Astrocyte of the cerebellum (primary cell): Measurements from ENCODE around the gene CCNB1.
"Not testable (repeated sequence)": the region's sequence is repeated elsewhere in the genome, so short reads cannot be mapped to it uniquely, and the experiment has no call there.

Experiments
- DNase-seq: peaks from one replicate; pipeline ENCODE4 v3.0.0-alpha.2; 2011; ENCODE audit warnings: low read depth
- H3K4me3 ChIP-seq: 2 replicates; pipeline ENCODE4 v1.5.1; 2011; ENCODE audit warnings: mild to moderate bottlenecking, low read depth, low read length, moderate library complexity
- in situ Hi-C: cut with HindIII; loops from 2 replicates; pipeline ENCODE4 v1.10.0; 2017; ENCODE audit warnings: low sequenced_read_pairs
- TF ChIP-seq, protein P1 (sequence below): IDR thresholded peaks from 2 replicates; pipeline ENCODE4 v1.5.1; 2012; ENCODE audit warnings: low read length, low read depth, moderate library complexity, mild to moderate bottlenecking; ENCODE audit errors: missing control alignments

CCNB1 gene

DNA sequence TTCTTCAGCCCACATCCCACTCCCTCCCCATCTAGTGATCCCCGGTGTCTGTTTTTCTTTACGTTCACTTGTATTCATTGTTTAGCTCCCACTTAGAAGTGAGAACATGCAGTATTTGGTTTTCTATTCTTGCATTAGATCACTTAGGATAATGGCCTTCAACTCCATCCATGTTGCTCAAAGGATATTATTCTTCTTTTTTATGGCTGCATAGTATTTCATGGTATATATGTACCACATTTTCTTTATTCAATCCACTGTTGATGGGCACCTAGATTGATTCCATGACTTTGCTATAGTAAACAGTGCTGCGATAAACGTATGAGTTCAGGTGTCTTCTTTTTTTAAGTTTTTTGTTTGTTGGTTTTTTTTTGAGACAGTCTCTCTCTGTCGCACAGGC is 29.1 kb upstream of the CCNB1 start:
- TF ChIP-seq, protein P1, sequence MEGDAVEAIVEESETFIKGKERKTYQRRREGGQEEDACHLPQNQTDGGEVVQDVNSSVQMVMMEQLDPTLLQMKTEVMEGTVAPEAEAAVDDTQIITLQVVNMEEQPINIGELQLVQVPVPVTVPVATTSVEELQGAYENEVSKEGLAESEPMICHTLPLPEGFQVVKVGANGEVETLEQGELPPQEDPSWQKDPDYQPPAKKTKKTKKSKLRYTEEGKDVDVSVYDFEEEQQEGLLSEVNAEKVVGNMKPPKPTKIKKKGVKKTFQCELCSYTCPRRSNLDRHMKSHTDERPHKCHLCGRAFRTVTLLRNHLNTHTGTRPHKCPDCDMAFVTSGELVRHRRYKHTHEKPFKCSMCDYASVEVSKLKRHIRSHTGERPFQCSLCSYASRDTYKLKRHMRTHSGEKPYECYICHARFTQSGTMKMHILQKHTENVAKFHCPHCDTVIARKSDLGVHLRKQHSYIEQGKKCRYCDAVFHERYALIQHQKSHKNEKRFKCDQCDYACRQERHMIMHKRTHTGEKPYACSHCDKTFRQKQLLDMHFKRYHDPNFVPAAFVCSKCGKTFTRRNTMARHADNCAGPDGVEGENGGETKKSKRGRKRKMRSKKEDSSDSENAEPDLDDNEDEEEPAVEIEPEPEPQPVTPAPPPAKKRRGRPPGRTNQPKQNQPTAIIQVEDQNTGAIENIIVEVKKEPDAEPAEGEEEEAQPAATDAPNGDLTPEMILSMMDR: no peak
- in situ Hi-C loops: no loop called here
- H3K4me3 ChIP-seq: no peak overlapping the region
- no peak for DNase-seq

DNA sequence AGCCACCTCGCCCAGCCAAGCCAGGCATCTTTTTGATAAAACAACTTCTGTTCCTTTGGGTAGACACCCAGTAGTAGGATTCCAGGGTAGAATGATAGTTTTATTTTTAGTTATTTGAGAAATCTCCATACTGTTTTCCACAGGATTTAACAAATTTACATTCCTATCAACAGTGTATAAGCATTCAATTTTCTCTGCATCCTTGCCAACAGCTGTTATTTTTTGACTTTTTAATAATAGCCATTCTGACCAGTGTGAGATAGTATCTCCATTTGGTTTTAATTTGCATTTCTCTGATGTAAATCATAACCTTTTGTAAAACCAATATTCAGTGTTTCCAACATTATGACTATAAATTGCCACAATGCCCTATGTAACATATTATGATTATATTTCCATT is 28.2 kb upstream of the CCNB1 start:
- H3K4me3 ChIP-seq: no peak overlapping the region
- in situ Hi-C loops: no loop called here
- TF ChIP-seq, protein P1: no peak
- DNase-seq: no peak

- in situ Hi-C loops: not testable (repeated sequence)
These were observed 26.7 kb upstream of the CCNB1 start for GRCh38 chr5:69140239-69140638.

GRCh38 chr5:69140827-69141226 is 26.1 kb upstream of the CCNB1 start:
- in situ Hi-C loops: no loop called here
- no peak overlapping the region for H3K4me3 ChIP-seq
- no peak for DNase-seq
- TF ChIP-seq, protein P1: no peak

More at GRCh38 chr5:69140239-69140638, 26.7 kb upstream of the CCNB1 start:
- not testable (repeated sequence) for H3K4me3 ChIP-seq, DNase-seq

- H3K4me3 ChIP-seq, DNase-seq, in situ Hi-C loops: not testable (repeated sequence)
These were observed 18.4 kb upstream of the CCNB1 start for GRCh38 chr5:69148576-69148975.

DNA sequence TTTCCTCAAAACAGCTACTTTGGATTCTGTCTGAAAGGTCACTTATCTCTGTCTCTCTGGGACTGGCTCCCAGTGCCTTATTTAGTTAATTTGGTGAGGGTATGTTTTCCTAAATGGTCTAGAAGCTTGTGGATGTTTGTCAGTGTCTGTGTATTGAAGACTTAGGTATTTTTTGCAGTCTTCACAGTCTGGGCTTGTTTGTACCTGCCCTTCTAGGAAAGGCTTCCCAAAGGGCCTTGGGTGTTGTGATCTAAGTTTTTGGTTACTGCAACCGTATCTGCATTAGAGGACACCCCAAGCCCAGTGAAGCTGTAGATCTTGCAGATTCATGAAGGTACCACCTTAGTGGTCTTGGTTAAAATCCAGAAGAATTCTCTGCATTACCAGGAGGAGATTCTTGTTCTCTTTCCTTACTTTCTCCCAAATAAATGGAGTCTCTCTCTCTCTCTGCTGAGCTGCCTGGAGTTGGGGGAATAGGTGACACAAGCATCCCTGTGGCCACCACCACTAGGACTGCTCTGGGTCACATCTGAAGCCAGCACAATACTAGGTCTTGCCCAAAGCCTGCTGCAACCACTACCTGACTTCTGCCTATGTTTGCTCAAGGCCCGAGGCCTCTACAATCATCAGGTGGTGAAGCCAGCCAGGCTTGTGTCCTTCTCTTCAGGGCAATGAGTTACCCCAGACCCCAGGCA is 17.8 kb upstream of the CCNB1 start:
- DNase-seq: no peak
- no peak overlapping the region for H3K4me3 ChIP-seq
- TF ChIP-seq, protein P1: no peak
- in situ Hi-C loops: no loop called here

DNA sequence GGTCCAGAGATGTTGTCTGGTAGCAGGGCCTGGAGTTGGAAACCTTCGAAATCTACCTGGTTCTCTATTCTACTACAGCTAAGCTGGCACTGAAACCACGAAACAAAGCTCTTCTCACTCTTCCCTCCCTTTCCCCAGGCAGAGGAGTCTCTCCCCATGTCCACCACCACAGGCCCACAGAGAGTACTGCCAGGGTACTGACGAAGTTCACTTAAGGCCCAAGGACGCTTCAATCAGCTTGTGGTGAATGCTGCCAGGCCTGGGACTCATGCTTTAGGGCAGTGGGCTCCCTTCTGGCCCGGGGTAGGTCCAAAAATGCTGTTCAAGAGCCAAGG is 17.3 kb upstream of the CCNB1 start:
- no peak for DNase-seq
- in situ Hi-C loops: no loop called here
- TF ChIP-seq, protein P1: no peak
- H3K4me3 ChIP-seq: no peak overlapping the region

DNA sequence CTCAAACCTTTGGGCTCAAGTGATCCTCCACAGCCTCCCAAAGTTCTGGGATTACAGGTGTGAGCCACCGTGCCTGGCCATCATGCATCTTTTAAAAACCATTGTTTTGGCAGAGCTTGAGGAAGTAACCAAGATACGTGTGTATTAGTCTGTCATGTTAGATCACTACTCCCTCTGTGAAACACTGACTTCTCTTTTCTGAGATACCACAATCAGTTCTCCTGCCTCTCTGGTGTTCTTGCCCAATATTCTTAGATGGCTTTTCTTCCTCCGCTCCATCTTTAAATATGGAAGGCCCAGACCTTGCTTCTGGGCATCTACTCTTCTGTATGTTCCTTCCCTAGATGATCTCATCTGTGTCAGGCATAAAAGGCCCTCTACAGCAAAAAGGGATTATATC is 14.2 kb upstream of the CCNB1 start:
- TF ChIP-seq, protein P1: no peak
- in situ Hi-C loops: no loop called here
- no peak overlapping the region for H3K4me3 ChIP-seq
- no peak for DNase-seq
